SJCRH30 (cell line): ENCODE results near the gene MCM5. TPM values are rescaled to one million over a fixed set of nuclear protein-coding genes. Genes with fewer than 3 reads are reported as not detected.
"Not testable (repeated sequence)": the region's sequence is repeated elsewhere in the genome, so short reads cannot be mapped to it uniquely, and the experiment has no call there.

Experiments used
- DNase-seq, 2 experiments: peaks; one replicate each; pipeline ENCODE4 v3.0.0-alpha.2; 2015 to 2020
- H3K27ac ChIP-seq: fragments of 250-450 bp; sonication (Bioruptor Pico); 2 replicates; pipeline ENCODE4 v1.5.1; 2020; ENCODE audit warnings: mild to moderate bottlenecking, moderate library complexity
- H3K27me3 ChIP-seq: fragments of 250-450 bp; sonication (Bioruptor Pico); 2 replicates; pipeline ENCODE4 v1.5.1; 2020; ENCODE audit warnings: mild to moderate bottlenecking, moderate library complexity
- H3K36me3 ChIP-seq: fragments of 250-450 bp; sonication (Bioruptor Pico); 2 replicates; pipeline ENCODE4 v1.5.1; 2020; ENCODE audit warnings: mild to moderate bottlenecking, moderate library complexity
- H3K4me1 ChIP-seq: fragments of 250-450 bp; sonication (Bioruptor Pico); 2 replicates; pipeline ENCODE4 v1.5.1; 2020; ENCODE audit warnings: mild to moderate bottlenecking, moderate library complexity
- H3K4me3 ChIP-seq: fragments of 250-450 bp; sonication (Bioruptor Pico); 2 replicates; pipeline ENCODE4 v1.5.1; 2020; ENCODE audit warnings: mild to moderate bottlenecking, moderate library complexity
- H3K9me3 ChIP-seq: fragments of 250-450 bp; sonication (Bioruptor Pico); replicated peaks from 2 replicates; pipeline ENCODE4 v1.5.1; 2020; ENCODE audit warnings: mild to moderate bottlenecking, moderate library complexity
- total RNA-seq: library from RNA; depleted of rRNA; stranded (reverse); fragments of >200 nt; shearing (Covaris generic); gene quantifications from 2 replicates; pipeline ENCODE4 v1.2.3, GENCODE V29; 2014; rRNA removed

MCM5 gene
- total RNA-seq, 1 experiment from 2014 or later = 109 TPM

- no peaks in the 10 kb centered on the region for H3K36me3 ChIP-seq
- no peaks in the 10 kb centered on the region for H3K27me3 ChIP-seq
- no peak overlapping the region for H3K4me3 ChIP-seq
- H3K9me3 ChIP-seq = no peaks in the 10 kb centered on the region
- no peak overlapping the region for H3K27ac ChIP-seq
- H3K4me1 ChIP-seq = no peaks in the 10 kb centered on the region
- DNase-seq = no peak
Measured at GRCh38 chr22:35470903-35471321, 71.0 kb downstream of the MCM5 start.

DNA sequence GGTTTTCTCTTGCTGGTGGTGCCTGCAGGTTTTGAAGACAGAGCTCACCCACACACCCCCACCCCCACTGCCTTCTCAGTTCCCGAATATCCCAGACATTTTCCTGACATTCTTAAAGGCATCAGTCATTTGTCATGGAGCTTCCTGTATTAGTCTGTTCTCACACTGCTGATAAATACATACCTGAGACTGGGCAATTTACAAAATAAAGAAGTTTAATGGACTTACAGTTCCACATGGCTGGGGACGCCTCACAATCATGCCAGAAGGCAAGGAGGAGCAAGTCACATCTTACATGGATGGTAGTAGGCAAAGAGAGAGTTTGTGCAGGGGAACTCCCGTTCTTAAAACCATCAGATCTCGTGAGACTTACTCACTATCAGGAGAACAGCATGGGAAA is 71.6 kb downstream of the MCM5 start:
- H3K27me3 ChIP-seq, H3K27ac ChIP-seq, H3K4me3 ChIP-seq, H3K9me3 ChIP-seq, H3K4me1 ChIP-seq, H3K36me3 ChIP-seq, DNase-seq: not testable (repeated sequence)

DNA sequence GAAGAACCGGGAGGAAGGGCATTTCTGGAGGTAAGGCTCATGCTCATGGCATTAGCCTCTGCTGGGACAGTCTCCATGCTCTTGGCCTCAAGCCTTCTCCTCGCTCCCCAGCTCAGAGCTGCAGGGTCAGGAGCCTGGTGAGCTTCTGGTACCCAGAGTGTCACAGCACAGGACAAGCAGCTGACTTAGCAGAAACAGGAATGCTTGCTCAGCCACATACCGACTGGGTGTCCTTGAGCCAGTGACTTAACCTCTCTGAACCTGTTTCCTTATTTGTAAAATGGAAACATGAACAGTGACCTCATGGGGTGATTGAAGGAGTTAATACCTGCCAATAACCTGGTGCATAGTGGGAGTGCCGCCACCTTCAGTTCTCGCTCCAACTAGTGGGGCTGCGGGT is 72.5 kb downstream of the MCM5 start:
- Histone ChIP-seq H3K27ac (no peak overlapping the region), H3K9me3 (no peaks in the 10 kb centered on the region), H3K4me1 (peaks cover 7% of the 10 kb centered on the region; the same call in 1 of the 2 replicates), H3K27me3 (no peaks in the 10 kb centered on the region), H3K36me3 (no peaks in the 10 kb centered on the region), H3K4me3 (no peak overlapping the region)
- no peak for DNase-seq

DNA sequence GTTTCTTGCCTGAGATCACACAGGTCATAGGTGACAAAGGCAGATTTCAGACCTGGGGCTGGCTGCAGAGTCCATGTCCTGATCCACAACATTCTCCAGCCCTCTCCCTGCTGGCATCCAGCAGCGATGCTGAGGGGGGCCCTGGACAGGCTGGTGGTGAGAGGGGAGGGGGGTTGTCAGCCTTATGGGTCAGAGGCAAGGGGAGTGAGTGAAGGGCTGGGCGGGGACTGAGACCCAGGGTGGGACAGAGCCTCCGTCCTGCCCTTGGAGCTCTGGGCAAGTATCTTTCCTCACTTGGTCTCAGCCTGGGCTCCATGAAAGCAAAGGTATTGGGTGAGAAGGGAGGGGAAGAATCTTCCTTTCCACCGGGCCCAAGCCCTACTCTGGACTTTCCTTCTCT is 74.0 kb downstream of the MCM5 start:
- Histone ChIP-seq H3K27ac (no peak overlapping the region), H3K4me3 (no peak overlapping the region), H3K4me1 (peaks cover 7% of the 10 kb centered on the region; the same call in 1 of the 2 replicates), H3K27me3 (no peaks in the 10 kb centered on the region), H3K36me3 (no peaks in the 10 kb centered on the region), H3K9me3 (no peaks in the 10 kb centered on the region)
- no peak for DNase-seq

Other genes with a start within 250 kb of the MCM5 start
- 36.2 and 43.4 TPM in 2 replicates for gene HMGXB4, start 142.6 kb upstream of the MCM5 start, total RNA-seq
- gene TOM1, start 100.2 kb upstream of the MCM5 start, total RNA-seq = 16.2 and 19.8 TPM in 2 replicates
- 4.6 and 5.1 TPM in 2 replicates for gene HMOX1, start 19.0 kb upstream of the MCM5 start, total RNA-seq
- not detected in 2 replicates for gene RASD2, start 140.7 kb downstream of the MCM5 start, total RNA-seq
- gene MB, start 217.2 kb downstream of the MCM5 start, total RNA-seq = 4.4 and 6.3 TPM in 2 replicates
- gene APOL6, start 248.3 kb downstream of the MCM5 start, total RNA-seq = 5.0 and 5.6 TPM in 2 replicates